PFSK-1 (cell line): ENCODE measurements around the gene AQP5.

Source experiments
- SIN3A ChIP-seq: IDR thresholded peaks from 2 replicates; pipeline ENCODE4 v1.6.1; 2012; ENCODE audit warnings: mild to moderate bottlenecking, low read length, moderate library complexity, borderline replicate concordance; ENCODE audit not compliant: insufficient read depth
- TF ChIP-seq, protein P1 (sequence below), 2 experiments: IDR thresholded peaks; 2 replicates each; pipeline versions ENCODE4 v1.6.1 to v1.8.0; 2011 to 2012; ENCODE audit warnings: low read depth in 2 of 2, low read length in 2 of 2, control low read depth in 1 of 2, inconsistent platforms in 1 of 2, mild to moderate bottlenecking in 1 of 2, moderate library complexity in 1 of 2; ENCODE audit not compliant: insufficient read depth in 1 of 2

DNA sequence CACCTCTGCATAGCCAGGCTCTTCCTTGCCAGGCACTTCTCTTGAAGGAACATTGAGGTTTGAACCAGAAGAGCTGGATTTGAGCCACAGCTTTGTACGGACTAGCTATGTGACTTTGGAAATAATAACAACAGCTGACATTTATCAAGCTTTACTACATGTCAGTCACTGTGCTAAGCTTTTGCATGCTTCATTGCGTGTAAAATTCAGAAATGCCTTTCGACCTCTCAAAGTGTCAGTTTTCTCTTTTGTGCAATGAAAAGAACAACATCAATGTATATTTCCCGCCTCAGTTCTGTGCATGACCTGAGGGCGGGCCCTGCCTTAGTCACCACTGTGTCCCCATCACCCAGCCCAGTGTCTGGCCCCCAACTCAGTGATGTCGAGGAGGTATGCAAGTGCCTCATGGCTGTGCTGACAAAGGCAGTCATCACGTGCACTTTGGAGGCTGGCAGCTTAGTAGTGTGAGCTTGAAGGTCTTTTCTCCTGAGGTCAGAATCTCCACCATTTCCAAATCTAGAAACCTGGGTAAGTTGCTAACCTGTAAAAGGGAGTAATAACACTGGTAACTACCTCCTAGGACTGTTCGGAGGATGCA, 29.0 kb upstream of the AQP5 start:
- TF ChIP-seq, protein P1, sequence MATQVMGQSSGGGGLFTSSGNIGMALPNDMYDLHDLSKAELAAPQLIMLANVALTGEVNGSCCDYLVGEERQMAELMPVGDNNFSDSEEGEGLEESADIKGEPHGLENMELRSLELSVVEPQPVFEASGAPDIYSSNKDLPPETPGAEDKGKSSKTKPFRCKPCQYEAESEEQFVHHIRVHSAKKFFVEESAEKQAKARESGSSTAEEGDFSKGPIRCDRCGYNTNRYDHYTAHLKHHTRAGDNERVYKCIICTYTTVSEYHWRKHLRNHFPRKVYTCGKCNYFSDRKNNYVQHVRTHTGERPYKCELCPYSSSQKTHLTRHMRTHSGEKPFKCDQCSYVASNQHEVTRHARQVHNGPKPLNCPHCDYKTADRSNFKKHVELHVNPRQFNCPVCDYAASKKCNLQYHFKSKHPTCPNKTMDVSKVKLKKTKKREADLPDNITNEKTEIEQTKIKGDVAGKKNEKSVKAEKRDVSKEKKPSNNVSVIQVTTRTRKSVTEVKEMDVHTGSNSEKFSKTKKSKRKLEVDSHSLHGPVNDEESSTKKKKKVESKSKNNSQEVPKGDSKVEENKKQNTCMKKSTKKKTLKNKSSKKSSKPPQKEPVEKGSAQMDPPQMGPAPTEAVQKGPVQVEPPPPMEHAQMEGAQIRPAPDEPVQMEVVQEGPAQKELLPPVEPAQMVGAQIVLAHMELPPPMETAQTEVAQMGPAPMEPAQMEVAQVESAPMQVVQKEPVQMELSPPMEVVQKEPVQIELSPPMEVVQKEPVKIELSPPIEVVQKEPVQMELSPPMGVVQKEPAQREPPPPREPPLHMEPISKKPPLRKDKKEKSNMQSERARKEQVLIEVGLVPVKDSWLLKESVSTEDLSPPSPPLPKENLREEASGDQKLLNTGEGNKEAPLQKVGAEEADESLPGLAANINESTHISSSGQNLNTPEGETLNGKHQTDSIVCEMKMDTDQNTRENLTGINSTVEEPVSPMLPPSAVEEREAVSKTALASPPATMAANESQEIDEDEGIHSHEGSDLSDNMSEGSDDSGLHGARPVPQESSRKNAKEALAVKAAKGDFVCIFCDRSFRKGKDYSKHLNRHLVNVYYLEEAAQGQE (IDR thresholded peaks at IDR 0.05; ENCODE audit: insufficient read depth in 1 of 2, low read depth in 2 of 2, low read length in 2 of 2): no peak
- TF ChIP-seq SIN3A: no peak
